Activated T-helper 17 cell treated with anti-CD3 and anti-CD28 coated beads, Interleukin-2, amount 50 U/mL, for 72 hours (primary cell): ENCODE data around the gene NDOR1. TPM values are rescaled to one million over a fixed set of nuclear protein-coding genes. Genes with fewer than 3 reads are reported as not detected.

Source experiments
- ATAC-seq: fragments of 150-1000 bp; cut with Tn5 transposase; replicated peaks from 2 replicates; pipeline ENCODE4 v1.10.0; 2021; ENCODE audit warnings: mild to moderate bottlenecking, moderate library complexity
- H3K27ac Mint-ChIP-seq: one replicate; pipeline ENCODE4 v1.8.0; 2022; ENCODE audit warnings: mixed read lengths
- H3K27me3 Mint-ChIP-seq: one replicate; pipeline ENCODE4 v1.8.0; 2022; ENCODE audit warnings: mixed read lengths
- H3K36me3 Mint-ChIP-seq: one replicate; pipeline ENCODE4 v1.8.0; 2022; ENCODE audit warnings: low read depth, mild to moderate bottlenecking, mixed read lengths
- H3K4me1 Mint-ChIP-seq: one replicate; pipeline ENCODE4 v1.8.0; 2022; ENCODE audit warnings: mixed read lengths
- H3K4me3 Mint-ChIP-seq: one replicate; pipeline ENCODE4 v1.8.0; 2022; ENCODE audit warnings: mild to moderate bottlenecking, mixed read lengths
- H3K9me3 Mint-ChIP-seq: one replicate; pipeline ENCODE4 v1.8.0; 2022; ENCODE audit warnings: mixed read lengths
- total RNA-seq, 2 donors: library from RNA; stranded (reverse); gene quantifications; one replicate each; pipeline ENCODE4 v1.2.3, GENCODE V29; 2022

The NDOR1 gene
- total RNA-seq, 2 donors from 2014 or later = 20.5 to 40.2 TPM

- Mint-ChIP-seq H3K27ac (no peak overlapping the region), H3K36me3 (peaks cover 6% of the 10 kb centered on the region), H3K4me1 (no peaks in the 10 kb centered on the region)
Measured at GRCh38 chr9:137195525-137196220, 9.8 kb upstream of the NDOR1 start.

GRCh38 chr9:137198051-137198901 is 7.2 kb upstream of the NDOR1 start:
- Mint-ChIP-seq H3K27ac (no peak overlapping the region), H3K4me3 (no peak overlapping the region)
- ATAC-seq = no peak

More at GRCh38 chr9:137195525-137196220, 9.8 kb upstream of the NDOR1 start:
- no peak overlapping the region for H3K4me3 Mint-ChIP-seq
- no peaks in the 10 kb centered on the region for H3K9me3 Mint-ChIP-seq
- ATAC-seq = no peak
- no peaks in the 10 kb centered on the region for H3K27me3 Mint-ChIP-seq

GRCh38 chr9:137198902-137199283 is 6.6 kb upstream of the NDOR1 start:
- Mint-ChIP-seq H3K27ac (no peak overlapping the region), H3K4me1 (no peaks in the 10 kb centered on the region), H3K27me3 (no peaks in the 10 kb centered on the region), H3K36me3 (no peaks in the 10 kb centered on the region), H3K9me3 (no peaks in the 10 kb centered on the region), H3K4me3 (peak overlapping the region; percentile 69)
- no peak for ATAC-seq

More at GRCh38 chr9:137198051-137198901, 7.2 kb upstream of the NDOR1 start:
- Mint-ChIP-seq H3K4me1 (no peaks in the 10 kb centered on the region), H3K36me3 (no peaks in the 10 kb centered on the region), H3K27me3 (no peaks in the 10 kb centered on the region), H3K9me3 (no peaks in the 10 kb centered on the region)

- Mint-ChIP-seq H3K36me3 (no peaks in the 10 kb centered on the region), H3K27me3 (no peaks in the 10 kb centered on the region), H3K9me3 (no peaks in the 10 kb centered on the region), H3K27ac (no peak overlapping the region), H3K4me3 (peak overlapping the region; percentile 69), H3K4me1 (no peaks in the 10 kb centered on the region)
- no peak for ATAC-seq
Measured at GRCh38 chr9:137199411-137200121, 5.9 kb upstream of the NDOR1 start.

- ATAC-seq = peak; percentile 98
- H3K4me1 Mint-ChIP-seq = no peaks in the 10 kb centered on the region
- H3K9me3 Mint-ChIP-seq = no peaks in the 10 kb centered on the region
- H3K27ac Mint-ChIP-seq = peak within 1 kb of the TSS; percentile 66
- H3K36me3 Mint-ChIP-seq = no peaks in the 10 kb centered on the region
- H3K27me3 Mint-ChIP-seq = no peaks in the 10 kb centered on the region
- peak within 1 kb of the TSS; percentile 85 for H3K4me3 Mint-ChIP-seq
Measured at GRCh38 chr9:137200311-137201204, 4.9 kb upstream of the NDOR1 start, which contains the start of gene TPRN. TPRN (minus strand) TSS chr9:137200741; CDS start chr9:137200711, 30 bp downstream.

DNA sequence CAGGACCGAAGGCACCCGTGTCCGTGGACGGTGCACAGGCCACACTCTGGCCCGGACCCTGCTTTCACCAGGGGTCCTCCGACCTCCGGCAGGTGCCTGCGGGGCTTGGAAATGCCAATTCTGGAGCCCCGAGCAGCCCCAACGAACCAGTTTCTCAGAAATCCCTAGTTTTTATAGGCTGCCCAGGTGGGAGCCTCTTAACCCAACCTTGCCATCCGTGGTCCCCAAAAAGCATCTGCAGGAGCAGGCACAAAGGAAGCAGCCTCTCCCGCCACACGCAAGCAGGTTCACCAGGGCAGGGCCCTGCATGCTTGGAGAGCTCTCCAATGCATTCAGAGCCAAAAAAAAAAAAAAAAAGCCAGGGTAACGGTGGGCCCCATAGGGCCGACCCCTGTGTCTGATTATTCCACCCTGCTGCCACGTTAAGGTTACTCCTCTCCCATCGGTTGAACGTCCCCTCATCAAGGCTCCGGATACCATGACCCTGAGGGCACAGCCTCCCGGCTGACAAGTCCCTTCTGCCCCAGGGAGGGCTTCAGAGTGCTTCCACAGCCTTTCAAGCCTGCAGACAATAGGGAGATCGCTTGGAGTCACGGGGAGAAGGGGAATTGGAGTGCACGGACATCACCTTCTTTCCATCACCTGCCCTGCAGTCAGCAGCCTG is 4.2 kb upstream of the NDOR1 start:
- H3K4me1 Mint-ChIP-seq = peaks cover 1% of the 10 kb centered on the region
- H3K27me3 Mint-ChIP-seq = no peaks in the 10 kb centered on the region
- peak overlapping the region; percentile 85 for H3K4me3 Mint-ChIP-seq
- ATAC-seq = no peak
- H3K36me3 Mint-ChIP-seq = peaks cover under 1% of the 10 kb centered on the region
- H3K27ac Mint-ChIP-seq = peak overlapping the region; percentile 66
- no peaks in the 10 kb centered on the region for H3K9me3 Mint-ChIP-seq

DNA sequence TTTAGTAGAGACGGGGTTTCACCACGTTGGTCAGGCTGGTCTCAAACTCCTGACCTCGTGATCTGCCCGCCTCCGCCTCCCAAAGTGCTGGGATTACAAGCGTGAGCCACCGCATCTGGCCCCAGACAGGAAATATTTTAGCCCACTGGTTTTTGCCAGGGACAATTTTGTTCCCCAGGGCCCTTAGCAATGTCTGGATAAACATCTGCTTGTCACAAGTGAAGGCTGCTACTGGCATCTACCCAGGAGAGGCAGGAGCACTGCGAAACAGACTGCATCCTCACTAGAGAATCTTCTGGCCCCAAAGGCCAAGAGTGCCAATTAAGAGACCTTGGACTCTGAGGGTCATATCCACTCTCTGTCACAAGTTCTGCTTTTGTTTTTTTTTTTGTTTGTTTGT is 2.5 kb upstream of the NDOR1 start:
- H3K9me3 Mint-ChIP-seq = no peaks in the 10 kb centered on the region
- peaks cover 15% of the 10 kb centered on the region for H3K4me1 Mint-ChIP-seq
- H3K4me3 Mint-ChIP-seq = peak overlapping the region; percentile 85
- no peak overlapping the region for H3K27ac Mint-ChIP-seq
- no peaks in the 10 kb centered on the region for H3K27me3 Mint-ChIP-seq
- no peak for ATAC-seq
- peaks cover 16% of the 10 kb centered on the region for H3K36me3 Mint-ChIP-seq

- ATAC-seq = no peak
- Mint-ChIP-seq H3K27ac (peak overlapping the region; percentile 88), H3K9me3 (no peaks in the 10 kb centered on the region), H3K4me1 (peaks cover 15% of the 10 kb centered on the region), H3K27me3 (no peaks in the 10 kb centered on the region), H3K4me3 (peak overlapping the region; percentile 90), H3K36me3 (peaks cover 31% of the 10 kb centered on the region)
Measured at GRCh38 chr9:137204731-137205125, 772 bp upstream of the NDOR1 start.

GRCh38 chr9:137206602-137207001 is 1.1 kb downstream of the NDOR1 start:
- Mint-ChIP-seq H3K27ac (peak overlapping the region; percentile 88), H3K4me3 (peak overlapping the region; percentile 90), H3K27me3 (no peaks in the 10 kb centered on the region), H3K36me3 (peaks cover 31% of the 10 kb centered on the region), H3K4me1 (peaks cover 15% of the 10 kb centered on the region), H3K9me3 (no peaks in the 10 kb centered on the region)
- no peak for ATAC-seq

DNA sequence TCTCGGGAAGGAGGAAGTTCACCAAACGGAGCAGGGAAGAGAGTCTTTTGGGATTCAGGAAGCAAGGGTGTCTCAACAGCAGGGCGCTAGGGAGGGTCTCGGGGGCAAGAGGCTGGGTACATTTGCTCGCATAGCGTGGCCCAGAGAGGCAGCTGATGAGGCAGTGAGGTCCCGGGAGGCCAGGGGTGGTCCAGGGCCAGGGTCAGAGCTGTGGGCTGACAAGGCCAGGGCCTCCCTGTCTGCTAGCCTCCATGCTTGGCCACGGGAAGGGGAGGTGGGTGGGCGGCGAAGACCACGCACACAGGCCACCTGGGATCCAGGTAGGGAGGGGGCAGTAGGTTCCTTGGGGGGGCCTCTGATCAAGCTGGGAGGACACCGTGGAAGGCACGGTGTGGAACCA is 6.0 kb downstream of the NDOR1 start:
- Mint-ChIP-seq H3K9me3 (no peaks in the 10 kb centered on the region), H3K27ac (peak overlapping the region; percentile 60), H3K4me3 (no peak overlapping the region), H3K27me3 (no peaks in the 10 kb centered on the region), H3K4me1 (peaks cover 12% of the 10 kb centered on the region), H3K36me3 (peaks cover 28% of the 10 kb centered on the region)
- no peak for ATAC-seq

- peaks cover 18% of the 10 kb centered on the region for H3K36me3 Mint-ChIP-seq
- H3K4me1 Mint-ChIP-seq = peaks cover 2% of the 10 kb centered on the region
- no peak overlapping the region for H3K4me3 Mint-ChIP-seq
- ATAC-seq = no peak
- no peak overlapping the region for H3K27ac Mint-ChIP-seq
- H3K27me3 Mint-ChIP-seq = no peaks in the 10 kb centered on the region
- H3K9me3 Mint-ChIP-seq = no peaks in the 10 kb centered on the region
Measured at GRCh38 chr9:137212520-137212919, 7.0 kb downstream of the NDOR1 start.

GRCh38 chr9:137213160-137214060 is 7.9 kb downstream of the NDOR1 start:
- H3K27me3 Mint-ChIP-seq = no peaks in the 10 kb centered on the region
- H3K4me3 Mint-ChIP-seq = no peak overlapping the region
- peaks cover 11% of the 10 kb centered on the region for H3K36me3 Mint-ChIP-seq
- H3K27ac Mint-ChIP-seq = no peak overlapping the region
- H3K9me3 Mint-ChIP-seq = no peaks in the 10 kb centered on the region
- no peaks in the 10 kb centered on the region for H3K4me1 Mint-ChIP-seq
- ATAC-seq = no peak
